Activated CD8-positive, alpha-beta T cell treated with anti-CD3 and anti-CD28 coated beads for 36 hours (primary cell): ENCODE results near the gene MAPKAPK2. TPM values are rescaled to one million over a fixed set of nuclear protein-coding genes. Genes with fewer than 3 reads are reported as not detected.

Experiments
- ATAC-seq: fragments of 200-7000 bp; cut with Tn5 transposase; one replicate; pipeline ENCODE4 v1.10.0; 2021; ENCODE audit warnings: mild to moderate bottlenecking, moderate library complexity
- CTCF ChIA-PET: fragments of 350-600 bp; sonication (Branson Sonifier 250); formaldehyde crosslinking; loops from one replicate; lab custom pipeline; 2021; ENCODE audit warnings: antibody characterized with exemption; lab: Charles Lee
- POLR2A ChIA-PET: fragments of 350-600 bp; sonication (Branson Sonifier 250); formaldehyde crosslinking; loops from one replicate; lab custom pipeline; 2021; ENCODE audit warnings: antibody characterized with exemption; lab: Charles Lee
- DNase-seq: peaks from one replicate; pipeline ENCODE4 v3.0.0-alpha.2; 2020
- H3K27ac Mint-ChIP-seq: one replicate; pipeline ENCODE4 v1.8.0; 2021; ENCODE audit warnings: mild to moderate bottlenecking, mixed read lengths
- H3K27me3 Mint-ChIP-seq: one replicate; pipeline ENCODE4 v1.8.0; 2021; ENCODE audit warnings: mixed read lengths
- H3K36me3 Mint-ChIP-seq: one replicate; pipeline ENCODE4 v1.8.0; 2021; ENCODE audit warnings: low read depth, mixed read lengths
- H3K4me1 Mint-ChIP-seq: one replicate; pipeline ENCODE4 v1.8.0; 2021; ENCODE audit warnings: low read depth, mixed read lengths
- H3K4me3 Mint-ChIP-seq: one replicate; pipeline ENCODE4 v1.8.0; 2021; ENCODE audit warnings: mild to moderate bottlenecking, moderate library complexity, mixed read lengths
- H3K9me3 Mint-ChIP-seq: one replicate; pipeline ENCODE4 v1.8.0; 2021; ENCODE audit warnings: mixed read lengths
- intact Hi-C: fragments of 100-400 bp; cut with micrococcal nuclease; formaldehyde crosslinking; loops from one replicate; pipeline ENCODE4 v1.10.0; 2022
- total RNA-seq, 2 experiments: library from RNA; stranded (reverse); gene quantifications; one replicate each; pipeline ENCODE4 v1.2.3, GENCODE V29; 2021
- TF ChIP-seq, protein P1 (sequence below): fragments of 200-600 bp; IDR thresholded peaks from one replicate; pipeline ENCODE4 v1.8.0; 2022; ENCODE audit warnings: antibody characterized with exemption, mild to moderate bottlenecking

MAPKAPK2 gene
- total RNA-seq, 2 experiments from 2014 or later, result 50.4 to 51.4 TPM

DNA sequence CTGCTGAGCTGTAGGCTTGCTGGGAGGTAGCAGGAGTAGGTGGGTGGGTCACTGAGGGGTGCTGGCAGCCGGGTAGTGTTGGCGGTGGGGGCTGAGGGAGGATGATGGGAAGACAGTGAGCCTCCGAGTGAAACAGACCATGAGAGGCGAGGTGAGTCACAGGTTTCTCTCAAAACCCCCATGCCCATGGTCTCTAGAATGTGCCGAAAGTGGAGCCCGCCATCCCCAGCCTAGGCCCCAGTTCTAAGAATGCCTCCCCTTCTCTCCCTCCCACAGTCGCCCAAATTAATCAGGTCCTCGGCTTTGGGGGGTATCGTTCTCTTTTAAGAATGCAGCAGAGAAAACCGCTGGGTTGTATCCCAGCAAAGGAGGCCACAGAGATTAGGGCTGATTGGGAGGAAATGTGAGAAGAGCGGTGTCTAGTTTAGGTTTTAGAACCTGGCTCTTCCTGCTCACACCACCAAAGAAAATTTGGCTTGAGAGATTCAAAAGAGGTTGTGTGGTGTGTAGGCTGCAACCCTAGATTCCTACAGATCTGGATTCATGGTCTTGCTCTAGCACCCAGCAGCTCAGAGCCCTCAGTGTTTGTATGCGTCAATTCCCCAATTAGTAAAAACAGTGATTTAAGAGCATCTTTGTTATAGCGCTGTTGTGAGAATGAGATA is 58.1 kb downstream of the MAPKAPK2 start:
- H3K4me3 Mint-ChIP-seq, result no peak overlapping the region
- ChIA-PET CTCF (interaction anchor here (1.0 to 2.9 kb wide), 7 partner anchors 8 to 169 kb away, joined by 3 to 11 read pairs (median 5); no protein-coding TSS in a partner anchor), POLR2A (interaction anchor here (1.1 kb wide), 1 partner anchor 16 kb away, joined by 3 read pairs; no protein-coding TSS in a partner anchor)
- DNase-seq (peak; percentile 78), ATAC-seq (peak; percentile 50)
- H3K4me1 Mint-ChIP-seq, result peaks cover 69% of the 10 kb centered on the region
- peaks cover 2% of the 10 kb centered on the region for H3K36me3 Mint-ChIP-seq
- intact Hi-C loops, result no loop called here
- no peaks in the 10 kb centered on the region for H3K9me3 Mint-ChIP-seq
- H3K27me3 Mint-ChIP-seq, result no peaks in the 10 kb centered on the region
- TF ChIP-seq, protein P1, sequence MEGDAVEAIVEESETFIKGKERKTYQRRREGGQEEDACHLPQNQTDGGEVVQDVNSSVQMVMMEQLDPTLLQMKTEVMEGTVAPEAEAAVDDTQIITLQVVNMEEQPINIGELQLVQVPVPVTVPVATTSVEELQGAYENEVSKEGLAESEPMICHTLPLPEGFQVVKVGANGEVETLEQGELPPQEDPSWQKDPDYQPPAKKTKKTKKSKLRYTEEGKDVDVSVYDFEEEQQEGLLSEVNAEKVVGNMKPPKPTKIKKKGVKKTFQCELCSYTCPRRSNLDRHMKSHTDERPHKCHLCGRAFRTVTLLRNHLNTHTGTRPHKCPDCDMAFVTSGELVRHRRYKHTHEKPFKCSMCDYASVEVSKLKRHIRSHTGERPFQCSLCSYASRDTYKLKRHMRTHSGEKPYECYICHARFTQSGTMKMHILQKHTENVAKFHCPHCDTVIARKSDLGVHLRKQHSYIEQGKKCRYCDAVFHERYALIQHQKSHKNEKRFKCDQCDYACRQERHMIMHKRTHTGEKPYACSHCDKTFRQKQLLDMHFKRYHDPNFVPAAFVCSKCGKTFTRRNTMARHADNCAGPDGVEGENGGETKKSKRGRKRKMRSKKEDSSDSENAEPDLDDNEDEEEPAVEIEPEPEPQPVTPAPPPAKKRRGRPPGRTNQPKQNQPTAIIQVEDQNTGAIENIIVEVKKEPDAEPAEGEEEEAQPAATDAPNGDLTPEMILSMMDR, result no peak
- H3K27ac Mint-ChIP-seq, result peak overlapping the region; percentile 52

DNA sequence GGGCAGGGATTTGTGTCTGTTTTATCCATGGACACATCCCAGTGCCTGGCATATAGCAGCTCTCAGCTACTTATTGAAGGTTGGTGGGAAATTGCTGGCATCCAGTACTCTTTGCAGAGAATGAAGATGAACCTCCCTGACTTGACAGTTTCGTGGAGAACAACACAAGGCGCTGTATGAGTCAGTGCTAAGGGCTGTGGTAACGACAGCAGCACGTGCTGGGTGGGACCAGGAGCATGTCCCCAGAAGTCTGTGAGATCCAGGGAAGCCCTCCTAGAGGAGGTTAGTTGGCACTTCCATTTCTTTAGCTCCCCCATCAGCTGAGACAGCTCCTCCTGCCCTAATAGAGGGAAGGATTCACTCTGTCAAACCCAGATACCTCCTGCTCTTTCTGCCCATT is 60.0 kb downstream of the MAPKAPK2 start:
- TF ChIP-seq, protein P1, result no peak
- Mint-ChIP-seq H3K27me3 (no peaks in the 10 kb centered on the region), H3K36me3 (no peaks in the 10 kb centered on the region), H3K9me3 (no peaks in the 10 kb centered on the region), H3K4me1 (peaks cover 61% of the 10 kb centered on the region), H3K27ac (no peak overlapping the region), H3K4me3 (no peak overlapping the region)
- ChIA-PET POLR2A (interaction anchor here (1.0 to 1.7 kb wide), 4 partner anchors 10 to 59 kb away, joined by 3 to 5 read pairs (median 3); no protein-coding TSS in a partner anchor), CTCF (interaction anchor here (0.7 to 1.9 kb wide), 7 partner anchors 10 to 165 kb away, joined by 3 to 9 read pairs (median 6); no protein-coding TSS in a partner anchor)
- no peak for ATAC-seq
- DNase-seq, result peak; percentile 63
- intact Hi-C loops, result no loop called here

DNA sequence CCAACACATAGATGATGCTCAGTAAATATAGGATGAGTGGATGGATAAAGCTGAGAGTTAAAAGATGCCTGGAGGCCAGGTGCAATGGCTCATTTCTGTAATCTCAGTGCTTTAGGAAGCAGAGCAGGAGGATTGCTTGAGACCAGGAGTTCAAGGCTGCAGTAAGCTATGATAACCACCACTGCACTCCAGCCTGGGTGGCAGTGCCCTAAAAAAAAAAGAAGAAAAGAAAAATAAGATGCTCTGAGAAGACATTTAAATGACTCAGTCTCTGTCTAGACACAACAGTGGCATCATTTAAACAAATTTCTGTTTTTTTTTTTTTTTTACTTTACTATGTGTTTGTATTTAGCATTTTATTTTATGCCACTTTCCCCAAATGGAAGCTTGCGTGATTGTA is 60.6 kb downstream of the MAPKAPK2 start:
- Mint-ChIP-seq H3K27ac (no peak overlapping the region), H3K4me3 (no peak overlapping the region), H3K36me3 (no peaks in the 10 kb centered on the region), H3K9me3 (no peaks in the 10 kb centered on the region), H3K4me1 (peaks cover 56% of the 10 kb centered on the region), H3K27me3 (no peaks in the 10 kb centered on the region)
- ATAC-seq, result no peak
- TF ChIP-seq, protein P1, result no peak
- ChIA-PET POLR2A (interaction anchor here (1.2 to 1.7 kb wide), 2 partner anchors 10 to 49 kb away, joined by 3 to 5 read pairs; no protein-coding TSS in a partner anchor), CTCF (interaction anchor here (1.0 to 1.9 kb wide), 7 partner anchors 11 to 167 kb away, joined by 4 to 9 read pairs (median 6); no protein-coding TSS in a partner anchor)
- intact Hi-C loops, result no loop called here
- DNase-seq, result no peak

DNA sequence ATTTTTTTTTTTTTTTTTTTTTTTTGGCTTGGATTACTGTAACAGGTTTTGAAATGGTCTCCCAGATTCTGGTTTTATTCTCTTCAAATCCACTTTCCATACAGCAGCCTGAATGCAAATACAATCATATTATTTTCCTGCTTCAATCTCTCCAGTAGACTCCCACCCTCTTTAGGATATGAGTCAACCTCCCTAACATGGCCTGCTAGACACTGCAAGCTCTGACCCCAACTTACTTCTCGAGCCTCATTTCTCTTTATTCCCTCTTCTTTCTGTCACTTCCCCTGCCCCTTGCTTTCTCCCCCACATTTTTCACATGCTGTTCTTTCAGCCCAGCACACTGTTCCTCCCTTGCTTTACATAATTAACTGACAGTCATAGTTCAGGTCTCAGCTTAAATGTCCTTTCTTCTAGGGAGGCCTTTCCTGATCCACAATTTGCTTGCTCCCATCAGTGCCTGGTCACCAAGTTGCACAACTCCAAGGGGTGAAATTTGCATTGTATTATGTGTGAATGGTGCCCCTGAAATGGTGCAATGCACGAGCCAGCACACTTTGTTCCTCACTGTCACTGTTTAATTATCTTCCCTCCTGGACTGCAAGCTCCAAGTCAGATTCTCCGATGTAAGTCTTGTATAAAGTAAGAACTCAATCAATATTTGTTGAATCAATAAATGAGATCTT is 63.8 kb downstream of the MAPKAPK2 start:
- H3K36me3 Mint-ChIP-seq, result no peaks in the 10 kb centered on the region
- CTCF ChIA-PET, result interaction anchor here (0.6 to 2.4 kb wide), 11 partner anchors 8 to 163 kb away, joined by 3 to 8 read pairs (median 3); partner anchors contain the start of genes IL19 and IL20
- DNase-seq (no peak), ATAC-seq (peak; percentile 38)
- H3K4me3 Mint-ChIP-seq, result no peak overlapping the region
- H3K27ac Mint-ChIP-seq, result no peak overlapping the region
- no peaks in the 10 kb centered on the region for H3K9me3 Mint-ChIP-seq
- TF ChIP-seq, protein P1, result no peak
- no peaks in the 10 kb centered on the region for H3K27me3 Mint-ChIP-seq
- POLR2A ChIA-PET, result interaction anchor here (0.8 to 2.3 kb wide), 6 partner anchors 9 to 69 kb away, joined by 3 to 8 read pairs (median 4); no protein-coding TSS in a partner anchor
- H3K4me1 Mint-ChIP-seq, result peaks cover 24% of the 10 kb centered on the region
- intact Hi-C loops, result no loop called here
